WERI-Rb-1 (cell line): Measurements from ENCODE around the gene CARMIL3.

ENCODE experiments used
- DNase-seq: peaks from one replicate; pipeline ENCODE4 v3.0.0-alpha.2; 2020
- H3K27ac ChIP-seq: fragments of 250-450 bp; sonication (Bioruptor Pico); 2 replicates; pipeline ENCODE4 v1.5.1; 2020; ENCODE audit warnings: mild to moderate bottlenecking, moderate library complexity
- H3K27me3 ChIP-seq: fragments of 250-450 bp; sonication (Bioruptor Pico); 2 replicates; pipeline ENCODE4 v1.5.1; 2021; ENCODE audit warnings: mild to moderate bottlenecking, low read depth, moderate library complexity; ENCODE audit not compliant: insufficient read depth, severe bottlenecking
- H3K36me3 ChIP-seq: fragments of 250-450 bp; sonication (Bioruptor Pico); 2 replicates; pipeline ENCODE4 v1.5.1; 2020; ENCODE audit warnings: mild to moderate bottlenecking, moderate library complexity
- H3K4me3 ChIP-seq: 2 replicates; pipeline ENCODE4 v1.5.1; 2011; ENCODE audit warnings: low read depth, mild to moderate bottlenecking, control low read depth, low read length
- H3K9me3 ChIP-seq: fragments of 250-450 bp; sonication (Bioruptor Pico); 2 replicates; pipeline ENCODE4 v1.5.1; 2021; ENCODE audit warnings: mild to moderate bottlenecking, moderate library complexity; ENCODE audit not compliant: severe bottlenecking
- TF ChIP-seq, protein P1 (sequence below): IDR thresholded peaks from 2 replicates; pipeline ENCODE4 v1.5.1; 2011; ENCODE audit warnings: low read depth, mild to moderate bottlenecking, control low read depth, inconsistent platforms, low read length

CARMIL3 gene

DNA sequence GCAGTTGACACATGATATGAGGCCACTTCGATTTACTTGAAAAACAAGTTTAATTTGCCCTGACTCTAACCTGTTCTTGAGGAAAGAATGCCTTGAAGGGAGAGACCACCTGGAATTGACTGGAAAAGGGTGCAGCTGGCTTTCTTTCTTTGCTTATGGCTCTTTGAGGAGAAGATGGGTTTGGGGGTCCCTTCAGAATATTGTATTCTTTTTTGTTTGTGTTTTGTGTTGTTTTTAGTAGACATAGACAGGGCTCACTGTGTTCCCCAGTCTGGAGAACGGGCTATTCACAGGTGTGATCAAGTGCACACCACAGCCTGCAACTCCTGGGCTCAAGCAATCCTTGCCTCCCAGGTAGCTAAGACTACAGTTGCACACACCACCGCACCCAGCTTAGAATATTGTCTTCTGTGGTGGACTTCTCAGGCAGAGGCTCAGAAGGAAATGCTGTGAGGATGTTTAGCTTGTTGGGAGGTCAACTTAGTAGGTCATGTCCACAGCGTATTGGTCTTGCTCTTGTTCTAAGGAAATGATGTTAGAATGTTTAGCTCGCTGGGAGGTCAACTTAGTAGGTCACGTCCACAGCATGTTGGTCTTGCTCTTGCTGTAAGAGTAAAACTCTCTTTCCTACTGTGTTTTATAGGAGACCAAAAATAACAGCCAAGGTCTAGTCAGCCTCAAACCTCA is 64.5 kb downstream of the CARMIL3 start:
- H3K27ac ChIP-seq, result no peak overlapping the region
- TF ChIP-seq, protein P1, sequence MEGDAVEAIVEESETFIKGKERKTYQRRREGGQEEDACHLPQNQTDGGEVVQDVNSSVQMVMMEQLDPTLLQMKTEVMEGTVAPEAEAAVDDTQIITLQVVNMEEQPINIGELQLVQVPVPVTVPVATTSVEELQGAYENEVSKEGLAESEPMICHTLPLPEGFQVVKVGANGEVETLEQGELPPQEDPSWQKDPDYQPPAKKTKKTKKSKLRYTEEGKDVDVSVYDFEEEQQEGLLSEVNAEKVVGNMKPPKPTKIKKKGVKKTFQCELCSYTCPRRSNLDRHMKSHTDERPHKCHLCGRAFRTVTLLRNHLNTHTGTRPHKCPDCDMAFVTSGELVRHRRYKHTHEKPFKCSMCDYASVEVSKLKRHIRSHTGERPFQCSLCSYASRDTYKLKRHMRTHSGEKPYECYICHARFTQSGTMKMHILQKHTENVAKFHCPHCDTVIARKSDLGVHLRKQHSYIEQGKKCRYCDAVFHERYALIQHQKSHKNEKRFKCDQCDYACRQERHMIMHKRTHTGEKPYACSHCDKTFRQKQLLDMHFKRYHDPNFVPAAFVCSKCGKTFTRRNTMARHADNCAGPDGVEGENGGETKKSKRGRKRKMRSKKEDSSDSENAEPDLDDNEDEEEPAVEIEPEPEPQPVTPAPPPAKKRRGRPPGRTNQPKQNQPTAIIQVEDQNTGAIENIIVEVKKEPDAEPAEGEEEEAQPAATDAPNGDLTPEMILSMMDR, result no peak
- peaks cover 44% of the 10 kb centered on the region for H3K36me3 ChIP-seq
- no peaks in the 10 kb centered on the region for H3K9me3 ChIP-seq
- DNase-seq, result no peak
- no peak overlapping the region for H3K4me3 ChIP-seq
- H3K27me3 ChIP-seq, result no peaks in the 10 kb centered on the region

DNA sequence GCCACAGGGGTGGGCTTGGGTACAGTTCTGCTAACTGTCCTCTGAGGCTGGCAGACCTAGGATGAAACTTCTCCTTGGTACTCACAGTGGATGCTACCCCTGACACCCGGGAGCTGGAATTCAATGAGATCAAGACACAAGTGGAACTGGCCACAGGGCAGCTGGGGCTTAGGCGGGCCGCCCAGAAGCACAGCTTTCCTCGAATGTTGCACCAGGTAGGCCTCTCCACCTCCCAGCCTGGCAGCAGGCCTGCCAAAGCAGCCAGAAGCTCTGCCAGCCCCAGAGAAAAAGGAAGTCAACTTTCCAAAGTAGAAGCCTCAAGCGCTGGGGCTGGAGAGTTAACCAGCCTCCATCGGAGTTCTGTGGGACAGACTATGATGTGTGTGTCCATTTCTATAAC is 65.4 kb downstream of the CARMIL3 start:
- no peaks in the 10 kb centered on the region for H3K9me3 ChIP-seq
- TF ChIP-seq, protein P1, result no peak
- H3K27ac ChIP-seq, result no peak overlapping the region
- peaks cover 47% of the 10 kb centered on the region for H3K36me3 ChIP-seq
- no peak for DNase-seq
- no peaks in the 10 kb centered on the region for H3K27me3 ChIP-seq
- no peak overlapping the region for H3K4me3 ChIP-seq
